Gastroesophageal sphincter (tissue), 3 donors: Measurements from ENCODE around the gene RASL12.

Experiments used
- CTCF ChIP-seq, 4 experiments: fragments of 200-600 bp in 2 of 4; fragments of 450-650 bp in 2 of 4; sonication (generic) in 1 of 4; IDR thresholded peaks; one replicate each; pipeline ENCODE4 v1.5.1; 2017 to 2019; ENCODE audit warnings: antibody characterized with exemption in 4 of 4, mild to moderate bottlenecking in 2 of 4, moderate library complexity in 2 of 4
- POLR2A ChIP-seq, 2 donors: fragments of 450-650 bp; IDR thresholded peaks; one replicate each; pipeline ENCODE4 v1.6.1; 2017; ENCODE audit warnings: antibody characterized with exemption in 2 of 2, mild to moderate bottlenecking in 2 of 2, moderate library complexity in 1 of 2
- POLR2AphosphoS5 ChIP-seq: sonication (generic); formaldehyde crosslinking; IDR thresholded peaks from one replicate; pipeline ENCODE4 v1.6.1; 2017; ENCODE audit warnings: antibody characterized with exemption

- TF ChIP-seq CTCF (IDR thresholded peaks at IDR 0.05) (no peak), POLR2AphosphoS5 (no peak), POLR2A (IDR thresholded peaks at IDR 0.05) (no peak)
These were observed 16.5 kb downstream of the RASL12 start for GRCh38 chr15:65051266-65051665.
